LNCaP clone FGC (cell line): Measurements from ENCODE around the gene FTCD.

Experiments
- DNase-seq: peaks from one replicate; pipeline ENCODE4 v3.0.0-alpha.2; 2011; ENCODE audit warnings: low read depth
- H3K4me3 ChIP-seq: 2 replicates; pipeline ENCODE4 v1.5.1; 2011; ENCODE audit warnings: mild to moderate bottlenecking, low read depth, low read length, control low read depth
- CTCF ChIP-seq: IDR thresholded peaks from 2 replicates; pipeline ENCODE4 v1.5.1; 2012; ENCODE audit warnings: mild to moderate bottlenecking; ENCODE audit not compliant: control insufficient read depth, insufficient read depth; ENCODE audit errors: extremely low read depth

FTCD gene

GRCh38 chr21:46104104-46104503 is 51.3 kb downstream of the FTCD start:
- H3K4me3 ChIP-seq: no peak overlapping the region
- no peak for DNase-seq
- no peak for TF ChIP-seq CTCF

GRCh38 chr21:46100906-46101305 is 54.5 kb downstream of the FTCD start:
- no peak overlapping the region for H3K4me3 ChIP-seq
- no peak for DNase-seq
- TF ChIP-seq CTCF: no peak

GRCh38 chr21:46100426-46100825 is 55.0 kb downstream of the FTCD start:
- DNase-seq: no peak
- no peak for TF ChIP-seq CTCF
- H3K4me3 ChIP-seq: no peak overlapping the region

- no peak overlapping the region for H3K4me3 ChIP-seq
- no peak for DNase-seq
Observed at GRCh38 chr21:46100020-46100419, 55.4 kb downstream of the FTCD start.

GRCh38 chr21:46099476-46099875 is 55.9 kb downstream of the FTCD start:
- no peak for TF ChIP-seq CTCF
- H3K4me3 ChIP-seq: no peak overlapping the region
- DNase-seq: no peak

More at GRCh38 chr21:46100020-46100419, 55.4 kb downstream of the FTCD start:
- TF ChIP-seq CTCF: no peak

- H3K4me3 ChIP-seq: peak overlapping the region; percentile 46
- no peak for DNase-seq
- no peak for TF ChIP-seq CTCF
Observed at GRCh38 chr21:46098303-46099141, 56.9 kb downstream of the FTCD start.
